ENCODE results near the gene MOGAT2. TPM values are rescaled to one million over a fixed set of nuclear protein-coding genes. Genes with fewer than 3 reads are reported as not detected.
A peak's percentile ranks its signal among the peaks of the same experiment; 100 is the strongest.

The MOGAT2 gene
- total RNA-seq, 2 donors from 2014 or later = not detected

DNA sequence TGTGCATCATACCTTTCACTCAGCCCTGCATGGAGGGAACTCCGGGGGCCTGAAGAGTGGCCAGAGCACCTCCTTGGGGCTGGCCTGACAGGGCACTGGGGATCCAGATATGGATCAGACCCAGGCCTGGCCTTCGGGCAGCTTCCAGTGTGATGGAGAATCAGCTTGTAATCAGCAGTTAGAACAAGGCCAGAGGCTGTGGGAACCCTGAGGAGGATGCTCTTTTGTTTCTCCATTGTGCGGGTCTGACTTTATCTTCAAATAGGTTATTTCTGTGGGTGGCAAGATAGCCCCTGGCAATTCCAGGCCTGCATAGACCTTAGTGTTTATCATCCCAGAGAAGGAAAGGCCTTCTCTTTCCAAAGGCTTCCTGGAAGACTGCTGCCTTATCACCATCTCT, 63.2 kb downstream of the MOGAT2 start:
- H3K4me1 Mint-ChIP-seq = peaks cover 8% of the 10 kb centered on the region

GRCh38 chr11:75781296-75781695, 63.7 kb downstream of the MOGAT2 start:
- H3K27ac Mint-ChIP-seq = no peak overlapping the region
- peaks cover 40% of the 10 kb centered on the region for H3K27me3 Mint-ChIP-seq (ENCODE audit: insufficient read depth)
- TF ChIP-seq, protein P1, sequence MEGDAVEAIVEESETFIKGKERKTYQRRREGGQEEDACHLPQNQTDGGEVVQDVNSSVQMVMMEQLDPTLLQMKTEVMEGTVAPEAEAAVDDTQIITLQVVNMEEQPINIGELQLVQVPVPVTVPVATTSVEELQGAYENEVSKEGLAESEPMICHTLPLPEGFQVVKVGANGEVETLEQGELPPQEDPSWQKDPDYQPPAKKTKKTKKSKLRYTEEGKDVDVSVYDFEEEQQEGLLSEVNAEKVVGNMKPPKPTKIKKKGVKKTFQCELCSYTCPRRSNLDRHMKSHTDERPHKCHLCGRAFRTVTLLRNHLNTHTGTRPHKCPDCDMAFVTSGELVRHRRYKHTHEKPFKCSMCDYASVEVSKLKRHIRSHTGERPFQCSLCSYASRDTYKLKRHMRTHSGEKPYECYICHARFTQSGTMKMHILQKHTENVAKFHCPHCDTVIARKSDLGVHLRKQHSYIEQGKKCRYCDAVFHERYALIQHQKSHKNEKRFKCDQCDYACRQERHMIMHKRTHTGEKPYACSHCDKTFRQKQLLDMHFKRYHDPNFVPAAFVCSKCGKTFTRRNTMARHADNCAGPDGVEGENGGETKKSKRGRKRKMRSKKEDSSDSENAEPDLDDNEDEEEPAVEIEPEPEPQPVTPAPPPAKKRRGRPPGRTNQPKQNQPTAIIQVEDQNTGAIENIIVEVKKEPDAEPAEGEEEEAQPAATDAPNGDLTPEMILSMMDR (conservative IDR thresholded peaks at IDR 0.05) = no peak
- peaks cover 11% of the 10 kb centered on the region for H3K4me1 Mint-ChIP-seq
- Histone ChIP-seq H3K9me3 (ENCODE audit: control insufficient read depth, low read length) (no peaks in the 10 kb centered on the region), H3K9ac (ENCODE audit: extremely low read depth, low read length, poor library complexity, severe bottlenecking) (no peak overlapping the region), H3K4me3 (ENCODE audit: low read length) (no peak overlapping the region), H3K27me3 (ENCODE audit: control insufficient read depth, insufficient read depth, low read length, poor library complexity, severe bottlenecking) (no peaks in the 10 kb centered on the region), H3K27ac (ENCODE audit: low read depth, low read length) (no peak overlapping the region), H3K4me1 (ENCODE audit: control insufficient read depth, insufficient read depth, low read length) (no peaks in the 10 kb centered on the region), H3K36me3 (ENCODE audit: control insufficient read depth, insufficient read depth, low read length) (no peaks in the 10 kb centered on the region)
- DNase-seq = no peak
- no peaks in the 10 kb centered on the region for H3K36me3 Mint-ChIP-seq (ENCODE audit: low read depth)
- 92 to 95% methylated on average over 5 to 7 of the region's 7 CpGs for WGBS, 2 experiments (ENCODE audit: insufficient coverage in 1 of 2, insufficient read length in 1 of 2)
- no peak overlapping the region for H3K4me3 Mint-ChIP-seq
- H3K9me3 Mint-ChIP-seq = no peaks in the 10 kb centered on the region

More for the DNA sequence above, 63.2 kb downstream of the MOGAT2 start:
- peak; percentile 60 for DNase-seq
- TF ChIP-seq, protein P1 (conservative IDR thresholded peaks at IDR 0.05) = no peak
- Mint-ChIP-seq H3K27ac (no peak overlapping the region), H3K4me3 (no peak overlapping the region), H3K36me3 (ENCODE audit: low read depth) (no peaks in the 10 kb centered on the region), H3K9me3 (no peaks in the 10 kb centered on the region), H3K27me3 (ENCODE audit: insufficient read depth) (peaks cover 43% of the 10 kb centered on the region)
- H3K9me3 ChIP-seq (ENCODE audit: control insufficient read depth, low read length) = no peaks in the 10 kb centered on the region
- no peak overlapping the region for H3K4me3 ChIP-seq (ENCODE audit: low read length)
- H3K27ac ChIP-seq (ENCODE audit: low read depth, low read length) = no peak overlapping the region
- no peaks in the 10 kb centered on the region for H3K36me3 ChIP-seq (ENCODE audit: control insufficient read depth, insufficient read depth, low read length)
- no peaks in the 10 kb centered on the region for H3K4me1 ChIP-seq (ENCODE audit: control insufficient read depth, insufficient read depth, low read length)
- no peak overlapping the region for H3K9ac ChIP-seq (ENCODE audit: extremely low read depth, low read length, poor library complexity, severe bottlenecking)
- H3K27me3 ChIP-seq (ENCODE audit: control insufficient read depth, insufficient read depth, low read length, poor library complexity, severe bottlenecking) = no peaks in the 10 kb centered on the region
- WGBS, 2 experiments (ENCODE audit: insufficient coverage in 1 of 2, insufficient read length in 1 of 2) = 91 to 94% methylated on average over 3 of the region's 3 CpGs

- Mint-ChIP-seq H3K4me3 (no peak overlapping the region), H3K4me1 (peaks cover 13% of the 10 kb centered on the region), H3K27ac (no peak overlapping the region), H3K9me3 (no peaks in the 10 kb centered on the region), H3K27me3 (ENCODE audit: insufficient read depth) (peaks cover 36% of the 10 kb centered on the region), H3K36me3 (ENCODE audit: low read depth) (no peaks in the 10 kb centered on the region)
- no peak overlapping the region for H3K9ac ChIP-seq (ENCODE audit: extremely low read depth, low read length, poor library complexity, severe bottlenecking)
- no peaks in the 10 kb centered on the region for H3K4me1 ChIP-seq (ENCODE audit: control insufficient read depth, insufficient read depth, low read length)
- no peaks in the 10 kb centered on the region for H3K36me3 ChIP-seq (ENCODE audit: control insufficient read depth, insufficient read depth, low read length)
- no peaks in the 10 kb centered on the region for H3K27me3 ChIP-seq (ENCODE audit: control insufficient read depth, insufficient read depth, low read length, poor library complexity, severe bottlenecking)
- H3K27ac ChIP-seq (ENCODE audit: low read depth, low read length) = no peak overlapping the region
- DNase-seq = no peak
- no peaks in the 10 kb centered on the region for H3K9me3 ChIP-seq (ENCODE audit: control insufficient read depth, low read length)
- no peak overlapping the region for H3K4me3 ChIP-seq (ENCODE audit: low read length)
- TF ChIP-seq, protein P1 (conservative IDR thresholded peaks at IDR 0.05) = no peak
- 89 to 98% methylated on average over 5 to 9 of the region's 9 CpGs for WGBS, 2 experiments (ENCODE audit: insufficient coverage in 1 of 2, insufficient read length in 1 of 2)
Measured at GRCh38 chr11:75781831-75782230, 64.2 kb downstream of the MOGAT2 start.

Other genes starting within 250 kb of the MOGAT2 start
- gene GDPD5, start 191.9 kb upstream of the MOGAT2 start, total RNA-seq = 1 to 10 TPM; 3.0 to 8.6 TPM
- 100 to 1,000 TPM; 414 to 454 TPM for gene SERPINH1, start 155.6 kb upstream of the MOGAT2 start, total RNA-seq
- 1 to 10 TPM; 1.9 to 4.2 TPM for gene MAP6, start 48.8 kb upstream of the MOGAT2 start, total RNA-seq
- gene DGAT2, start 50.9 kb downstream of the MOGAT2 start, total RNA-seq = 10 to 100 TPM in 1 of 2 donors, 1 to 10 TPM in 1; 6.0 to 14.2 TPM
- 10 to 100 TPM; 19.7 to 34.9 TPM for gene UVRAG, start 97.4 kb downstream of the MOGAT2 start, total RNA-seq